ENCODE results near the gene LEMD2. TPM values are rescaled to one million over a fixed set of nuclear protein-coding genes. Genes with fewer than 3 reads are reported as not detected.

LEMD2 gene
- total RNA-seq, 1 experiment from 2014 or later = 43.9 TPM

DNA sequence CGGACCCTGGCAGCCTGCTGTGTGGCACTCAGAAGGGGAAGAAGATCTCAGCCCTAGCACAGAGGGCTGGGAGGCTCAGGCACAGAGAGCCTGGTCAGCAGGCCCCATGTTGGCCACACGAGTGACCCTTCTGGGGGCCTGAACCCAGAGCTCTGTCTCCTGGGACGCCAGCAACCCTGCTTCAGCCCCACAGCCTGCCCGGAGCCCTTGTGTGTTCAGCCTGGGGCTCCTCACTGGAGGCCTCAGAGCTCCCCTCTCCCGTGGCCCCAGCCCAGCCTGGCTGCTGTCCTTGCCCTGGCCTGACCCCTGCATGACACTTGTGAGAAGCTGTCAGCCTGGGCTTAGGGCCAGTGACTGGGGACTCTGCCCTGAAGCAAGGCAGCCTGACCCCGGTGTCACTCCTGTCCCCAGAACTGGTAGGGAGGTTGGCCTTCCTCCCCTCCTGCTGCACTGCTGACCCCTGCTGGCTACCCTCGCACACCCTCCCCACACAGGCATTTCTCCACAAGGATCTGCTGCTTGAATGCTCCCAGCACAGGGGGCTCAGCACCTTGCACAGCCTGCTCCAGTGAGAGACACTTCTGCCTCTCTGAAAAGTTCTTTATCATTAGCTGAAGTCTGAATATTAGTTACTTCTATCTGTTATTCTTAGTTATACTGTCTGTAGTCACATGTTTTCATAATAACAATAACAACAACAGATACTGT, 26.9 kb downstream of the LEMD2 start:
- ATAC-seq = peak; percentile 87
- POLR2A ChIA-PET = no interaction called here
- BruUV-seq (replicated peaks) = no TSS peak

More for the DNA sequence above, 26.9 kb downstream of the LEMD2 start:
- Histone ChIP-seq H2AFZ (ENCODE audit: low read depth, low read length, poor library complexity, severe bottlenecking) (no peak overlapping the region), H3K27me3 (ENCODE audit: insufficient read depth, low read length) (no peaks in the 10 kb centered on the region), H3K4me3 (replicated peaks in 1 of 2; ENCODE audit: low read depth in 1 of 2, low read length in 2 of 2) (no peak overlapping the region), H3K9me2 (ENCODE audit: insufficient read depth) (no peaks in the 10 kb centered on the region), H3K9ac (ENCODE audit: low read length) (no peak overlapping the region), H3K9me3 (ENCODE audit: control insufficient read depth in 1 of 2, insufficient read depth in 1 of 2, low read depth in 1 of 2, low read length in 2 of 2) (no peaks in the 10 kb centered on the region), H4K20me1 (ENCODE audit: insufficient read depth) (no peaks in the 10 kb centered on the region), H3K36me3 (ENCODE audit: control insufficient read depth in 1 of 2, insufficient read depth in 2 of 2, low read length in 2 of 2) (no peaks in the 10 kb centered on the region), H3K27ac (ENCODE audit: low read depth, low read length) (no peak overlapping the region; the same call in 1 of the 2 replicates), H3K79me2 (ENCODE audit: insufficient read depth, low read length) (no peaks in the 10 kb centered on the region), H3K4me2 (ENCODE audit: low read length) (no peak overlapping the region), H3K4me1 (ENCODE audit: control insufficient read depth in 1 of 2, insufficient read depth in 2 of 2, low read length in 2 of 2) (peaks cover 6 to 19% of the 10 kb centered on the region in 2 experiments; a peak in 3 of 4 replicates)
- no peak for DNase-seq (ENCODE audit: low read depth, low spot score)
- ChIA-PET RAD21 (ENCODE audit: low non-redundant PET in 1 of 2, low total read pairs in 2 of 2, uncharacterized antibody in 2 of 2, unreplicated experiment in 2 of 2) (no interaction called here), CTCF (interaction anchor here (1.1 to 1.5 kb wide), 3 partner anchors 9 to 266 kb away, joined by 4 to 7 read pairs (median 4); partner anchors contain the start of gene UQCC2)
- peak; percentile 89 for TF ChIP-seq RAD21 (IDR thresholded peaks at IDR 0.05; ENCODE audit: low read depth)
- no peak for TF ChIP-seq ZNF274 (IDR thresholded peaks at IDR 0.05; ENCODE audit: low read depth, low read length)
- TF ChIP-seq, protein P1, sequence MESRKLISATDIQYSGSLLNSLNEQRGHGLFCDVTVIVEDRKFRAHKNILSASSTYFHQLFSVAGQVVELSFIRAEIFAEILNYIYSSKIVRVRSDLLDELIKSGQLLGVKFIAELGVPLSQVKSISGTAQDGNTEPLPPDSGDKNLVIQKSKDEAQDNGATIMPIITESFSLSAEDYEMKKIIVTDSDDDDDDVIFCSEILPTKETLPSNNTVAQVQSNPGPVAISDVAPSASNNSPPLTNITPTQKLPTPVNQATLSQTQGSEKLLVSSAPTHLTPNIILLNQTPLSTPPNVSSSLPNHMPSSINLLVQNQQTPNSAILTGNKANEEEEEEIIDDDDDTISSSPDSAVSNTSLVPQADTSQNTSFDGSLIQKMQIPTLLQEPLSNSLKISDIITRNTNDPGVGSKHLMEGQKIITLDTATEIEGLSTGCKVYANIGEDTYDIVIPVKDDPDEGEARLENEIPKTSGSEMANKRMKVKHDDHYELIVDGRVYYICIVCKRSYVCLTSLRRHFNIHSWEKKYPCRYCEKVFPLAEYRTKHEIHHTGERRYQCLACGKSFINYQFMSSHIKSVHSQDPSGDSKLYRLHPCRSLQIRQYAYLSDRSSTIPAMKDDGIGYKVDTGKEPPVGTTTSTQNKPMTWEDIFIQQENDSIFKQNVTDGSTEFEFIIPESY (IDR thresholded peaks at IDR 0.05; ENCODE audit: extremely low read depth, insufficient replicate concordance, low read length) = no peak
- TF ChIP-seq, protein P2, sequence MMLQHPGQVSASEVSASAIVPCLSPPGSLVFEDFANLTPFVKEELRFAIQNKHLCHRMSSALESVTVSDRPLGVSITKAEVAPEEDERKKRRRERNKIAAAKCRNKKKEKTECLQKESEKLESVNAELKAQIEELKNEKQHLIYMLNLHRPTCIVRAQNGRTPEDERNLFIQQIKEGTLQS (IDR thresholded peaks at IDR 0.05) = no peak
- no peak for TF ChIP-seq SIN3A (IDR thresholded peaks at IDR 0.05; ENCODE audit: low read depth)
- TF ChIP-seq ZFX (IDR thresholded peaks at IDR 0.05) = no peak
- TF ChIP-seq FOSL1 (IDR thresholded peaks at IDR 0.05; ENCODE audit: low read depth) = no peak
- TF ChIP-seq POLR2A (IDR thresholded peaks at IDR 0.05; ENCODE audit: borderline replicate concordance, extremely low read depth, insufficient read depth, insufficient read length) = no peak
- no peak for TF ChIP-seq EGR1 (IDR thresholded peaks at IDR 0.05; ENCODE audit: low read depth)
- TF ChIP-seq EZH2 (IDR thresholded peaks at IDR 0.05) = no peak
- TF ChIP-seq, protein P3, sequence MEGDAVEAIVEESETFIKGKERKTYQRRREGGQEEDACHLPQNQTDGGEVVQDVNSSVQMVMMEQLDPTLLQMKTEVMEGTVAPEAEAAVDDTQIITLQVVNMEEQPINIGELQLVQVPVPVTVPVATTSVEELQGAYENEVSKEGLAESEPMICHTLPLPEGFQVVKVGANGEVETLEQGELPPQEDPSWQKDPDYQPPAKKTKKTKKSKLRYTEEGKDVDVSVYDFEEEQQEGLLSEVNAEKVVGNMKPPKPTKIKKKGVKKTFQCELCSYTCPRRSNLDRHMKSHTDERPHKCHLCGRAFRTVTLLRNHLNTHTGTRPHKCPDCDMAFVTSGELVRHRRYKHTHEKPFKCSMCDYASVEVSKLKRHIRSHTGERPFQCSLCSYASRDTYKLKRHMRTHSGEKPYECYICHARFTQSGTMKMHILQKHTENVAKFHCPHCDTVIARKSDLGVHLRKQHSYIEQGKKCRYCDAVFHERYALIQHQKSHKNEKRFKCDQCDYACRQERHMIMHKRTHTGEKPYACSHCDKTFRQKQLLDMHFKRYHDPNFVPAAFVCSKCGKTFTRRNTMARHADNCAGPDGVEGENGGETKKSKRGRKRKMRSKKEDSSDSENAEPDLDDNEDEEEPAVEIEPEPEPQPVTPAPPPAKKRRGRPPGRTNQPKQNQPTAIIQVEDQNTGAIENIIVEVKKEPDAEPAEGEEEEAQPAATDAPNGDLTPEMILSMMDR (IDR thresholded peaks at IDR 0.05 in 2 of 3, conservative IDR thresholded peaks at IDR 0.05 in 1 of 3; ENCODE audit: borderline replicate concordance in 1 of 3, insufficient read depth in 1 of 3, low read depth in 2 of 3, low read length in 2 of 3) = peak; percentile 58 to 88 (median 70)
- TF ChIP-seq SP1 (IDR thresholded peaks at IDR 0.05; ENCODE audit: low read depth) = no peak
- TF ChIP-seq CEBPB (IDR thresholded peaks at IDR 0.05; ENCODE audit: low read depth) = no peak
- no peak for TF ChIP-seq ELF1 (IDR thresholded peaks at IDR 0.05; ENCODE audit: borderline replicate concordance, low read depth)
- no peak for TF ChIP-seq EZH2phosphoT487 (IDR thresholded peaks at IDR 0.05; ENCODE audit: borderline replicate concordance)
- intact Hi-C loops (cut with micrococcal nuclease) = loop anchor here (1.0 to 2.0 kb wide), 2 partner anchors 50 to 177 kb away; no protein-coding TSS in a partner anchor
